H1 (cell line): ENCODE data around the gene DMAC1. TPM values are rescaled to one million over a fixed set of nuclear protein-coding genes. Genes with fewer than 3 reads are reported as not detected.

ENCODE experiments used
- GABPA ChIP-seq: IDR thresholded peaks from 2 replicates; pipeline ENCODE4 v1.6.1; 2011; ENCODE audit warnings: mild to moderate bottlenecking, low read length, moderate library complexity, borderline replicate concordance; ENCODE audit not compliant: insufficient read depth
- MAX ChIP-seq: IDR thresholded peaks from 2 replicates; pipeline ENCODE4 v1.6.1; 2012; ENCODE audit warnings: inconsistent platforms
- SIRT6 ChIP-seq: IDR thresholded peaks from one replicate; pipeline ENCODE4 v1.7.1; 2012; ENCODE audit warnings: low read length, inconsistent platforms
- polyA plus RNA-seq, 7 experiments: library from polyadenylated mRNA; depleted of rRNA in 3 of 7; stranded (reverse) in 5 of 7; unstranded in 2 of 7; fragments of >200 nt in 5 of 7; fragments of 200-250 nt in 2 of 7; gene quantifications; 1 replicate in 5 of 7; 2 replicates in 1 of 7; 4 replicates in 1 of 7; pipeline versions ENCODE4 v1.2.1 to v1.2.3, GENCODE V29; 2011 to 2013; ENCODE audit warnings: missing spikeins in 2 of 7, mixed read lengths in 2 of 7
- total RNA-seq: library from RNA; stranded (reverse); fragmentation: NEBNext Ultra II Directional; extraction: Animal tissue kit (Norgen Biotek cat#: 25700); gene quantifications from 2 replicates; pipeline ENCODE4 v1.2.1, GENCODE V29; 2021

Gene DMAC1
- total and polyA plus RNA-seq, 2 of the 8 experiments (the other 6 are each of a cell fraction or from before 2014, with no cell fraction given), result 30.4 to 89.4 TPM

GRCh38 chr9:7788772-7789171, 10.8 kb downstream of the DMAC1 start (continued):
- TF ChIP-seq MAX (no peak), GABPA (no peak), SIRT6 (no peak)
